HG03575 (cell line): Measurements from ENCODE around the gene NGEF.

Source experiments
- ATAC-seq: cut with Tn5 transposase; IDR thresholded peaks from one replicate; pipeline ENCODE4 v1.9.1; 2021; ENCODE audit not compliant: unreplicated experiment, insufficient number of reproducible peaks, low FRiP score; ENCODE audit errors: extremely low read depth

NGEF gene

GRCh38 chr2:232942831-232943230 lies 70.2 kb downstream of the NGEF start:
- ATAC-seq = no peak

GRCh38 chr2:232941912-232942594 lies 71.0 kb downstream of the NGEF start:
- no peak for ATAC-seq

DNA sequence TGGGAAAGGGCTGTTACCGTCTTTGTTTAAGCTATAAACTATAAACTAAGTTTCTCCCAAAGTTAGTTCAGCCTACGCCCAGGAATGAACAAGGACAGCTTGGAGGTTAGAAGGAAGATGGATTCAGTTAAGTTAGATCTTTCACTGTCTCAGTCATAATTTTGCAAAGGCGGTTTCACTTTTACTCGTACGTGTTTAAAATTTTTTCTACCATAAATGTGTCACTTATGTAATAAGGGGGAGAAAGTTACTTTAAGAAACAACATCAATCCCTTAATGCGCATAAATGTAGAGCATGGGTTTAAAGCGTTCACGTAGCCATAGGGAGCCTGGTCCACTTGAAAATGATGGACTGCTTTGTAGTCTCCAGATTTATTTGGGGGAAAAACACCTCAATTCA lies 71.7 kb downstream of the NGEF start:
- no peak for ATAC-seq

GRCh38 chr2:232940724-232941123 lies 72.3 kb downstream of the NGEF start:
- no peak for ATAC-seq

GRCh38 chr2:232937278-232937906 lies 75.7 kb downstream of the NGEF start:
- ATAC-seq = no peak

- ATAC-seq = no peak
Observed at GRCh38 chr2:232931636-232932035, 81.4 kb downstream of the NGEF start.

- no peak for ATAC-seq
Observed at GRCh38 chr2:232930059-232930400, 83.0 kb downstream of the NGEF start.

- no peak for ATAC-seq
Observed at GRCh38 chr2:232929303-232930058, 83.6 kb downstream of the NGEF start.

DNA sequence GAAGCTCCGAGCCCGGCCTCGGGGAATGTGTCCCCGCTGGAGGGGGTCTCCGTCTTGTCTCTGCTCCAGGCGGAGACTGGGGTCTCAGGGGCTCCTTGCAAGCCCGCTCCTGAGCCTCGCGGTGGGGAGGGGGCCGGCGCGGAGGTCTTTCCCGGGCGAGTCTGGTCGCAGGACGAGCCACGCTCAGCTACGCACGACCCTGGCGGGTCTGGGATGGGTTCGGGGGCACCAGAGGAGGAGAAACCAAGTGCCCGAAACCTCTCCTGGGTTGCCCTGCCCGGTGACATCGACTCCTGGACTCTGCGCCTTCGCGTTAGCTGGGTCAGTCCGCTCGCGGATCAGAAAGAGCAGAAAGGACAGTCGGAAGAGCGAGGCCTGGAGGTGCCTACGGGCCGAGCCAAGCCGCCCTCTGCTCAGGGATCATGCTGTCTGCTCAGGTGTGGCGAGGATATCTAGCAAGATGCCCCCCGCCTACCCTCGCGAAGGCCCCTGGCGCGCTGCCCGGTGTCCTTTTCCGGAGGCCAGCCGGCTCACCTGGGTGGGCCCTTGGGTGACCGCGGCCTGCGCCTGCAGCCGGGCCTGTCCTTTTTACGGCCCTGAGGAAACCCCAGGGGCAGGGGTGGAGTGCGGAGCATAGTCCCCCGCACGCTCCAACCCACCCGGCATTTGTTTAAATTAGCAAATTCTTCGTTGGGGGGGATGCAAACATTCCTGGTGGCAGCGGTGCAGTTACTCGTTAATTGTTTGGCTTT lies 84.3 kb downstream of the NGEF start:
- ATAC-seq = no peak

DNA sequence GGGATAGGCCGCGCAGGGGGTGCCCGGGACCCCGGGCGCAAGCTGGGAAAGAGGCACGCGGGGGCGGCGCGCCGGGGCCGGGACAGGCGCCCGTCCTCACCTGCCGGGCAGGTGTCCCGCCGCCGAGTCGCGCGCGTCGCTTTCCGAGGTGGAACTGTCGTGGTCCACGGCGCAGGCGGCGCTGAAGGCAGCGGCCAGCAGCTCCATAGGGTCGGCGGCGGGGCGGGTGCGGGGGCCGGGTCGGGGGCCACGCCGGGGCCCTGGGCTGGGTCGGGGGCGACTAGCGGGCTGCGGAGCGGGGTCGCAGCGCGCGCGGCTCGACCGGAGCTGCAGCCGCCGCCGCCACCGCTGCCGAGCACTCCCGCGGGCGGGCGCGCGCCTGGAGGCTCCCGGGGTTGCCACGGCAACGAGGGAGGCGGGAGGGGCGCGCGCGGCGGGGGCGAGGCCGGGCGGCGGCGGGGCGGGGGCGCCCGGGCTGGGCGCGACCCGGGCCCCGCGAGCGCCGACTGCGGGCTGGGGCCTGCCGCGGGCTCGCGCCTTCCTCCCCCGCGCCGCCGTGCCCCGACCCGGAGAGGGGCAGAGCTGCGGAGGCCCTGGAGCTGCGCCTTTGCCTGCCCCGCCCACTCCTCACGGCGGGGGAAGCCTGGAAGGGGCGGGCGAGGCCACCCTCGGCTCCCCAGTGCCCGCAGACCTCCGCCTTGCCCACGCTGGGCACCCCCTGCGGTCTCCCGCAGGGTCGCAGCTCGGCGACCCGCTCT lies 85.1 kb downstream of the NGEF start:
- ATAC-seq = no peak

GRCh38 chr2:232927032-232927792 lies 85.8 kb downstream of the NGEF start:
- no peak for ATAC-seq

GRCh38 chr2:232926431-232926939 lies 86.6 kb downstream of the NGEF start:
- no peak for ATAC-seq

- no peak for ATAC-seq
Observed at GRCh38 chr2:232925821-232926156, 87.3 kb downstream of the NGEF start.

DNA sequence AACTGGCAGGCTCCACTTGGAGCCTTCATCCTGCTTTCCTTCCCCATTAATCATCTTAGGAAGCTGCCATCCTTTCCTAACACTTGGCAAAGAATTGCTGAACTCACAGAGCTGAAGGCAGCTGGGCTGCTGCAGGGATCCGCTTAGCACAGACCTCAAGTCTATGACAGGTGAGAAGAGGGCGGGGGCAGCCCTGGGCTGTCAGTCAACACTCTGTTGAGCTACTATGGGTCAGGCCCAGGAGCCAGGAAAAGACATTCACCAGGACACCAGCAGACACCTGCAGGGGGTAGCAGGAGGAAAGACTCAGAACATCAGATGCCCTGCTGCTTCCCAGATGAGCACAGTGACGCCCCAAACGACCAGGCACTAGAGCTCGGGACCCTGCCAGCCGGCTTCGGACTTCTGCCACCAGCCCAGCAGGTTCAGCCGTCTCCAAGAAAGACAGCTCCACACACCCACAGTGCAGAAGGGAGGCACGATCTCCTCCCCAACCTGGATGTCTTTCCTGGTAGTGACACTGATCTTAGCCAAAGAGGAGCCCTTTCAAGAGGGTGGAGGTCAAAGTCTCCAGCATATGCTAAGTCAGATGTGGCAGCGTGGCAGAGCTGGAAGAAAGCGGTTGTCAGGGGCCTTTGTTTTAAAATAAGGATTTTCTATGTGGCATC lies 87.8 kb downstream of the NGEF start:
- ATAC-seq = no peak

- no peak for ATAC-seq
Observed at GRCh38 chr2:232924433-232924832, 88.6 kb downstream of the NGEF start.

DNA sequence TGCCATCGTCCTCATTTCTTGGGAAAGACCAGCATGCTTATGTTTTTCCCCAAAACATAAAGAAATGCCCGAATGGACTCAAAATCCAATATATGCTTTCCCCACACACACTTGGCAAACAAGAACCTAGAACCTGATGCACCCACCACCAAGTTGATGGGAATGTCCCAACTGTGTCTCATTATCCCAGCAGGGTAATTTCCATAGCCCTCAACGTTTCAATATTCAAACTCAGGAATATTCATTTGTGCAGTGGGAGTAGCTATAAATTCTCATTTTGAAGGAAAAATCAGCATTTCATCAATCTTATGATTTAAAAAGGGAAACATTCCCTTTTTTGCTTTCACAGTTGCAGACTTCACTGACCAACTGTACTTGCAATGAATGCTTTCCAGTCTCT lies 92.3 kb downstream of the NGEF start:
- no peak for ATAC-seq

DNA sequence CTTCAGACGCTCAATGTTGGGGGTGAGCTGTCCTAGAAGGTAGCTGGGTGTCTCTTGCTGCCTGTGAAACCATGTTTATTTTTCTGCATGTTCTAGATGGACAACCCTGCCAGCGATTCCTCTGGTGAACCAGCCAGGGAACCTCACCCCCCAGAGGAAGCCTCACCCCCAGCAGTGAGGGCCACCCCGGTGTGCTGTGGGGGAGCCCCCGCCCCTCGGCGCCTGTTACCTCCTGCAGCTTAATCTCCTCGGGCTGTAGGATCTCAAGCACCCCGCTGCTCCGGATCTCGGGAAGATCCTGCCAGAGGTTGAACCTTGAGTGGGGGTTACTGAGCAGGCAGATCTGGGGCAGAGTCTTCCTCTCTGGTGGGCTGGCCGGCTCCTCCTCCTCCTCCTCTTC lies 93.0 kb downstream of the NGEF start:
- ATAC-seq = no peak

DNA sequence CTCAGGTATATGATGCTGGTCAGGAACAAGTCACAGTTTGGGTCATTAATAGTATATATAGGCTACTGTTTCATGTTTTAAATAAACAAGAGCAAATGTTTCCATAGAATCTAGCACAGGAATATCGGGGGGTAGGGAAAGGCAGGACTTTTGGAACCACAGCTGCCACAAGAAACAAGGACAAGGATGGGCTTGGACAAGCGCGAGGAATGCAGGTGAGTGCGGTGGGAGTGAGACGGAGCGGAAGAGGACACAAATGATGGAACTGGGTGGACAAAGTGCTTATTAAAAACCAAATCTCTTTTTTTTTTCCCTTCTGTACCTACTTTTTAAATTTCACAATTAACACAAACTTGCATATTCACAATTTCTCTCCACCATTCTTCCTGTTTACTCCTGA lies 93.9 kb downstream of the NGEF start:
- no peak for ATAC-seq
